HUES64 (cell line): ENCODE results near the gene PPP1R15B.

Experiments
- H3K27ac ChIP-seq: 2 replicates; pipeline ENCODE4 v1.7.0; 2013; ENCODE audit warnings: low read depth, low read length, inconsistent platforms
- H3K27me3 ChIP-seq: 2 replicates; pipeline ENCODE4 v1.6.1; 2013; ENCODE audit warnings: mild to moderate bottlenecking, low read length; ENCODE audit not compliant: insufficient read depth
- H3K36me3 ChIP-seq: 2 replicates; pipeline ENCODE4 v1.6.1; 2013; ENCODE audit warnings: mild to moderate bottlenecking, low read length; ENCODE audit not compliant: insufficient read depth
- H3K4me1 ChIP-seq: 2 replicates; pipeline ENCODE4 v1.6.1; 2013; ENCODE audit warnings: mild to moderate bottlenecking, low read length, moderate library complexity; ENCODE audit not compliant: insufficient read depth
- H3K4me3 ChIP-seq: 2 replicates; pipeline ENCODE4 v1.5.1; 2013; ENCODE audit warnings: mild to moderate bottlenecking, low read length, moderate library complexity
- H3K9ac ChIP-seq: 2 replicates; pipeline ENCODE4 v1.6.1; 2013; ENCODE audit warnings: mild to moderate bottlenecking, low read depth, low read length
- H3K9me3 ChIP-seq: 2 replicates; pipeline ENCODE4 v1.6.1; 2013; ENCODE audit warnings: low read depth, low read length; ENCODE audit not compliant: insufficient read depth
- WGBS: fragments of 150-250, 120-280 bp; methylation state at CpG from one replicate; pipeline ENCODE4 v1.1.7; 2013; ENCODE audit warnings: missing lambda C conversion rate; 5-methylcytosine and 5-hydroxymethylcytosine counted together

PPP1R15B gene

GRCh38 chr1:204442376-204443259 is 31.0 kb upstream of the PPP1R15B start:
- Histone ChIP-seq H3K9me3 (no peaks in the 10 kb centered on the region), H3K4me3 (no peak overlapping the region), H3K36me3 (peaks cover 75% of the 10 kb centered on the region), H3K4me1 (peaks cover 4% of the 10 kb centered on the region; the same call in 1 of the 2 replicates), H3K27ac (no peak overlapping the region), H3K9ac (no peak overlapping the region), H3K27me3 (no peaks in the 10 kb centered on the region)
- 93% methylated on average over 13 of the region's 13 CpGs for WGBS

- 92% methylated on average over 6 of the region's 6 CpGs for WGBS
- Histone ChIP-seq H3K27me3 (no peaks in the 10 kb centered on the region), H3K4me3 (no peak overlapping the region), H3K27ac (no peak overlapping the region), H3K9ac (no peak overlapping the region), H3K36me3 (peaks cover 81% of the 10 kb centered on the region), H3K4me1 (peaks cover 1% of the 10 kb centered on the region; the same call in 1 of the 2 replicates), H3K9me3 (no peaks in the 10 kb centered on the region)
Observed at GRCh38 chr1:204441558-204441957, 29.9 kb upstream of the PPP1R15B start.

- no peak overlapping the region for H3K27ac ChIP-seq
- H3K36me3 ChIP-seq: peaks cover 72% of the 10 kb centered on the region
Observed at GRCh38 chr1:204439621-204440375, 28.2 kb upstream of the PPP1R15B start.

DNA sequence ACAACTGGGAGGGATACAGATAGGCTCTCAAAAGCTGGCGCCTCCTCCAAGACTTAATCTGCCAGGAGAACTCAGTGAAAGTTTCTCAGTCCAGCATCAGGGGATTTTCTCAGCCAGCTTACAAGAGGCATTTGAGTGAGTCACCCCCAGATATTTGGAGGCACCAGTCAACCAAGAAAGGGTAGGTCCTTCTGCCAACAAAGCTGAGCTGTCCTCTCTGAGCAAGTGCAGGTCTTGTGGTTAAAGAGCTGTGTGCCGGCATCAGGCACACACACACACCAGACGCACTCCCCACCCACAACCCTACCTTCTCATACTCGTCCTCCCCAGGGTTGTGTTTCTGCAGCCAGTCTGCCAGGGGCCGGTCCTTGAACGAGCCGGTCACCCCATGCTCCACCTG is 27.0 kb upstream of the PPP1R15B start:
- Histone ChIP-seq H3K9me3 (no peaks in the 10 kb centered on the region), H3K4me3 (no peak overlapping the region), H3K27me3 (no peaks in the 10 kb centered on the region), H3K4me1 (no peaks in the 10 kb centered on the region), H3K27ac (no peak overlapping the region), H3K36me3 (peaks cover 72% of the 10 kb centered on the region), H3K9ac (no peak overlapping the region)
- 89% methylated on average over 7 of the region's 7 CpGs for WGBS

More at GRCh38 chr1:204439621-204440375, 28.2 kb upstream of the PPP1R15B start:
- Histone ChIP-seq H3K4me3 (no peak overlapping the region), H3K9me3 (no peaks in the 10 kb centered on the region), H3K27me3 (no peaks in the 10 kb centered on the region), H3K9ac (no peak overlapping the region), H3K4me1 (no peaks in the 10 kb centered on the region)
- WGBS: 86% methylated on average over 13 of the region's 13 CpGs

DNA sequence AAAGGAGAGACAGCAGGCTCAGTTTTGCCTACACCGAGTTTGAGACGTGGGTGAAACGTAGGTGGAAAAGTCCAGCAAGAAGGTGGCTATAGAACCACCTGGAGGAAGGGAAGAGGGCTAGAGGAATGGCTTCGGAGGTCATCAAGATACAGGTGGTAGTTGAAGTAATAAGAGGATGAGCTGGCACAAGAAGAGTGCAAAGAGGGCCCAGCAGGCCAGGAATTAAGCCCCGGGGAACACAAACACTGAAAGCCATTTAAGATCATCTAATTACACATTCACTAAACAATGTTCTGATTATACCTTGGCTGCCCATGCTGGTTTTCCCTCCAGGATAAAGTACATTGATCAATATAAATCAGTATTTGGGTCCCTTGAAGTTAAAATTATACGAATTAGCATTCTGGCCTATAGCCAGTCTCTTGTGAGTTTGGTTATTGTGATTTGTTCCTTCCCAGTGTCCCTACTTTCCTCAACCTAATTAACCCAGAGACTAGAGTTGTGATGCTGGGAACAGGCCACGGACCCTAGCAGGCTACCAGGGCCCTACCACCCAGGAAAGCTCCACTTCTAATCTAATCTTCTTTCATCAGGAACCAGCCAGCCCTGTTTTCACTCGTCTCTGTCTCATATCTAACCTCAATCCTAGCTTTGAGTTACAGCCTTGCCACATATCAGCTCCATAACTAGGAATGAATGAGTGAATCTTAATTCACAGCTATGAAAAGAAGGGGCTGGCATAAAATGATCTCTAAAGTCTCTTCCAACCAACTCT is 26.4 kb upstream of the PPP1R15B start:
- Histone ChIP-seq H3K27ac (no peak overlapping the region), H3K27me3 (no peaks in the 10 kb centered on the region), H3K4me1 (no peaks in the 10 kb centered on the region), H3K4me3 (no peak overlapping the region), H3K36me3 (peaks cover 70% of the 10 kb centered on the region), H3K9me3 (no peaks in the 10 kb centered on the region), H3K9ac (no peak overlapping the region)
- 80% methylated on average over 7 of the region's 8 CpGs for whole genome bisulfite sequencing

- 100% methylated on average over 3 of the region's 3 CpGs for WGBS
- H3K4me1 ChIP-seq: no peaks in the 10 kb centered on the region
- no peaks in the 10 kb centered on the region for H3K9me3 ChIP-seq
- H3K27ac ChIP-seq: no peak overlapping the region
- no peak overlapping the region for H3K9ac ChIP-seq
- no peaks in the 10 kb centered on the region for H3K27me3 ChIP-seq
- peaks cover 59% of the 10 kb centered on the region for H3K36me3 ChIP-seq
- no peak overlapping the region for H3K4me3 ChIP-seq
Observed at GRCh38 chr1:204435872-204436271, 24.3 kb upstream of the PPP1R15B start.

DNA sequence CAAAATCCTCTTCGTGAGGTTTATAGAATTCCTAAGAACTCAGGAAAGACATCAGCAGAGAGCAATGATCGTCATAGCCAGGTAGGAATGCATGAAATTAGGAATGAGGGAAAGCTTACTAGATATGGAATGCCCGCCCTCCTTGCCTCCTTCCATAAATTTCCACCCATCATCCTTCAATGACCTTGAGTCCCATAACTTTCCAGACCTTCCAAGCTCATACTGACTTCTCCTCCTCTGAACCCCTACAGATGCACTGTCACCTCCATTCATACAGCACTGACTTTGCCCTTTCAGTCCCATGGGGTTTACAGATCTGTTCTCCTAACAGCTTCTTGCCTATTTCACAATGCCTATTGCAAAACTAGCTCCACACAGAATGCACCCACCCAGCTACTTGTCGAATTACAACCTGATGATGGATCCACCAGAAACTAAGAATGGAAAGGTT is 23.8 kb upstream of the PPP1R15B start:
- WGBS: 86% methylated on average over 3 of the region's 4 CpGs
- H3K36me3 ChIP-seq: peaks cover 57% of the 10 kb centered on the region
- H3K9ac ChIP-seq: no peak overlapping the region
- no peaks in the 10 kb centered on the region for H3K4me1 ChIP-seq
- no peak overlapping the region for H3K27ac ChIP-seq
- H3K27me3 ChIP-seq: no peaks in the 10 kb centered on the region
- H3K9me3 ChIP-seq: no peaks in the 10 kb centered on the region
- no peak overlapping the region for H3K4me3 ChIP-seq

DNA sequence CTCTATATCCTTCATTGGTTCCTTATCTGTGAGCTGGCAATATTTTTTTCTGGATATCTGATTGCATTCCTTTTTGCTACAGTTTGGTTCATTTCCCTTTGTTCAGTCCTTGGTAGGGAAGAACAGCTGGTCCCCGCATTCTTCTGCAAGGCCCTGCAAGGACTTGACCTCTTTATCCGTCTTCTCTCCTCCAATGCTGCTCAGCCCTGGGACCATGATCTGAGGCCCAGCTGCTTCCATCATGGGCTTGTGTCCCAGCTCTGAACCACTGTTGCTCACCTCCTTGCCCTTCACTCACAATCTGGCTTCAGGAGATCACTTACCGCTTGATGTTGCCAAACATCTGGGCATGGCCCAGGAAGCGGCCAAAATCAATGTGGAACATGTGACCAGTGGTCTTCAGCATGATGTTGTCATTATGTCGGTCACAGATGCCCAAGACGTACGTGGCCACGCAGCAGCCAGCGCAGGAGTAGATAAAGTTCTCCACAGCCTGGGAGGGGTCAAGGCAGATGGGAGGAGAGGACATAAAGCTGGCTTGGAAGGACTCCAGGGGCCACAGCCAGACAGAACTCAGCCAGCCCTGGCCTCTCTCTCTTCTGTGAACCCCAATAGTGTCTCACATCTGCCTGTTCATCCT is 22.6 kb upstream of the PPP1R15B start:
- no peaks in the 10 kb centered on the region for H3K9me3 ChIP-seq
- no peak overlapping the region for H3K27ac ChIP-seq
- WGBS: 94% methylated on average over 9 of the region's 9 CpGs
- no peak overlapping the region for H3K4me3 ChIP-seq
- H3K9ac ChIP-seq: no peak overlapping the region
- H3K36me3 ChIP-seq: peaks cover 46% of the 10 kb centered on the region
- H3K27me3 ChIP-seq: no peaks in the 10 kb centered on the region
- H3K4me1 ChIP-seq: no peaks in the 10 kb centered on the region

- H3K27me3 ChIP-seq: no peaks in the 10 kb centered on the region
- no peaks in the 10 kb centered on the region for H3K9me3 ChIP-seq
- no peak overlapping the region for H3K4me3 ChIP-seq
- H3K36me3 ChIP-seq: peaks cover 36% of the 10 kb centered on the region
- H3K9ac ChIP-seq: no peak overlapping the region
- H3K4me1 ChIP-seq: no peaks in the 10 kb centered on the region
- 82% methylated on average over 1 of the region's 2 CpGs for WGBS
- H3K27ac ChIP-seq: no peak overlapping the region
Observed at GRCh38 chr1:204432708-204433107, 21.1 kb upstream of the PPP1R15B start.

DNA sequence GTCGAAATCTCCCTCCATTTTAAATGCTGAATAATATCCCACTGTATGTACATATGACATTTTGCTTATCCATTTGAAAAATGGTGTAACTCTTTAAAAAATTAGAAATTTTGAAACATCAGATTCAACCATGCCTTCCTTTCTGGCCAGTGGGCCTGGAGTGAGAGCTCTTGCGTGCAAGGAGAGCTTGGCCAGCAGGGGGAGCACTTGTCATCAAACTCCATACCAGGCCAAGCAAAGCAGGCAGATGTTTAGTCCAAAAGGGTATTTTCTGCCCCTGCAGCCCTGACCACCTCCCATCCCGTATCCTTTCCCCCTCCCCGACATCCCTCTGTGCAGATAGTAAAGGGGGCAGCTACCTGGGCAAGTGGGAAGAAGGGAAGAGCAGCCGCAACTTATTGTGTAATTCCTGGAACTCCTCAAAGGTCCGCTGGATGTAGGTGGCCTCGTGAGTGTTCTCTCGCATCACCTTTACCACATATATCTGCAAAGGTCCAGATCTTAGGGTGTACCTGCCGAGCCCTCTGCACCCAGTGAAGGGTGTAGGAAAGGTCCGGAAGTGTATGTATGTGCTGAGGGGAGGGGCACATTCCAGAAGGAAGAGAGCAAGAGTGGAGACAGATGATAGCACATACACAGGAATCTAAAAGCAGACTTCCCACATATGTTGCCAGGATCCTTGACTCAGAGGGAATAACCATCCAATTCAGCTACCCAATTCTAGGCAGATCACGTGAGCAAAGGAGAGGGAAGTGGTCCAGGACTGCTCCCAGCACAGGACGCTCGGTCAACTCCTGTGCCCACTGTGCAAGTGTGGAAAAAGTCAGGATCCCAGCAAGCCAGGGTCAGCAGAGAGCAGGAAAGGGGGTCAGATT is 19.9 kb upstream of the PPP1R15B start:
- Histone ChIP-seq H3K36me3 (peaks cover 35% of the 10 kb centered on the region), H3K9ac (no peak overlapping the region), H3K4me1 (no peaks in the 10 kb centered on the region), H3K4me3 (no peak overlapping the region), H3K27me3 (no peaks in the 10 kb centered on the region), H3K9me3 (no peaks in the 10 kb centered on the region), H3K27ac (no peak overlapping the region)
- 73% methylated on average over 13 of the region's 13 CpGs for WGBS
